ENCODE measurements around the gene ZNF653. TPM values are rescaled to one million over a fixed set of nuclear protein-coding genes. Genes with fewer than 3 reads are reported as not detected.

ZNF653 gene
- total and polyA plus RNA-seq, 9 of the 15 experiments (the other 6 are each of a cell fraction or from before 2014, with no cell fraction given), result 1.6 to 8.0 (median 4.2) TPM; not detected in 2

DNA sequence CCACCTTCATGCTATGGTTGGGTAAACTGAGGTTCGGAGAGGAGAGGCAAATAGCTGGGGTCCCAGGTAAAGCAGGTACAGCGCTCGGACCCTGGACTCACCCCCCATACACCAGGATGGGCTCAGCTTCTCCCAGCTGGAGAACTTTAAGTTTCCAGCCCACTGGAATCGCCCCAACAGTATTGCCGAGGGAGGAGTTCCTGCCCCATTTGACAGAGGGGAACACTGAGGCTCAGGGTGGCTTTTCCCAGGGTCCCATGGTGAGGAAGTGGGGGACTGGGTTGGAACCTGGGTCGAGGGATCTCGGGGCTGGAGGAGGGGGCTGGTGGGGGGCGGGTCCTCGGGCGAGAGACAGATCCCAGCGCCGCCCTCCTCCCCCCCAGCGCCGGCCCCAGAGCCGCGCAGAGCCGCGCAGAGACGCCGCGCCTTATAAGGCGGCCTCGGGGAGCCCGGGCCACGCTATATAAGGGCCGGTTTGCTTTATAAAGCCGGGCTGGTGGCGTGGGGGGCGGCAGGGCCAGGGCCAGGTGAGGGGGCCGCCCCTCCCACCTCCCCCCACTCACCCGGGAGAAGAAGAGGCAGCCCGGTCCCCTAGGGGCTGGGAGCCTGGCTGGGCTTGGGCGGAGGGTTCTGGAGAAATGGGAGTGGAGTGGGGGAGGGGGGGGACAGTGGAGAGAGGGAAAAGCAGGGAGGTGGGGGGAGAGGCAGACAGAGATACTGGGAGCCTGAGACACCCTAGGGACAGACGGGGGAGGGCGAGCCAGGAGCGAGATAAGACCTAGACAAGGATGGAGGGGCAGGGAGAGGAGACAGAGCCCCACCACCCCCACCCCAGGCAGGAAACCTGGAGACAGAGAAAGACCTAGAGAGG is 34.1 kb upstream of the ZNF653 start (continued):
- TF ChIP-seq RBM34 (IDR thresholded peaks at IDR 0.05; ENCODE audit: borderline replicate concordance, insufficient read depth, low read length) (no peak), SMARCE1 (IDR thresholded peaks at IDR 0.05) (peak; percentile 61; the same call in 1 of the 2 replicates), TBP (optimal IDR thresholded peaks at IDR 0.05; ENCODE audit: low read depth, low read length) (peak; percentile 26), RCOR1 (IDR thresholded peaks at IDR 0.05; ENCODE audit: borderline replicate concordance in 1 of 2, low read depth in 2 of 2, low read length in 2 of 2) (peak in 1 of 2 experiments; percentile 68; a peak in 2 of 4 replicates), ELF4 (CRISPR knock-in tag; IDR thresholded peaks at IDR 0.05) (no peak), THAP12 (CRISPR knock-in tag; IDR thresholded peaks at IDR 0.05) (no peak), ZNF384 (IDR thresholded peaks at IDR 0.05; ENCODE audit: low read depth, low read length) (no peak), ZFX (CRISPR knock-in tag; IDR thresholded peaks at IDR 0.05) (peak; percentile 38), TRIM24 (IDR thresholded peaks at IDR 0.05) (0 out of 4 replicates have a peak, but pooled peaks of 1 of the 2 experiments have one; percentile 15), SUPT5H (IDR thresholded peaks at IDR 0.05) (0 out of 2 replicates have a peak, but pooled peaks have one; percentile 26), MTF1 (CRISPR knock-in tag; IDR thresholded peaks at IDR 0.05; ENCODE audit: borderline replicate concordance) (no peak), MYC (IDR thresholded peaks at IDR 0.05; ENCODE audit: low read depth, low read length) (0 out of 2 replicates have a peak, but pooled peaks have one; percentile 5), MYC (CRISPR knock-in tag; IDR thresholded peaks at IDR 0.05; ENCODE audit: borderline replicate concordance, low read depth) (no peak)
- TF ChIP-seq, protein P1, sequence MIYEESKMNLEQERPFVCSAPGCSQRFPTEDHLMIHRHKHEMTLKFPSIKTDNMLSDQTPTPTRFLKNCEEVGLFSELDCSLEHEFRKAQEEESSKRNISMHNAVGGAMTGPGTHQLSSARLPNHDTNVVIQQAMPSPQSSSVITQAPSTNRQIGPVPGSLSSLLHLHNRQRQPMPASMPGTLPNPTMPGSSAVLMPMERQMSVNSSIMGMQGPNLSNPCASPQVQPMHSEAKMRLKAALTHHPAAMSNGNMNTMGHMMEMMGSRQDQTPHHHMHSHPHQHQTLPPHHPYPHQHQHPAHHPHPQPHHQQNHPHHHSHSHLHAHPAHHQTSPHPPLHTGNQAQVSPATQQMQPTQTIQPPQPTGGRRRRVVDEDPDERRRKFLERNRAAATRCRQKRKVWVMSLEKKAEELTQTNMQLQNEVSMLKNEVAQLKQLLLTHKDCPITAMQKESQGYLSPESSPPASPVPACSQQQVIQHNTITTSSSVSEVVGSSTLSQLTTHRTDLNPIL (CRISPR knock-in tag; IDR thresholded peaks at IDR 0.05), result no peak
- TF ChIP-seq, protein P2, sequence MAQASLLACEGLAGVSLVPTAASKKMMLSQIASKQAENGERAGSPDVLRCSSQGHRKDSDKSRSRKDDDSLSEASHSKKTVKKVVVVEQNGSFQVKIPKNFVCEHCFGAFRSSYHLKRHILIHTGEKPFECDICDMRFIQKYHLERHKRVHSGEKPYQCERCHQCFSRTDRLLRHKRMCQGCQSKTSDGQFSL (CRISPR knock-in tag; IDR thresholded peaks at IDR 0.05), result peak; percentile 48; the same call in 1 of the 2 replicates
- TF ChIP-seq, protein P2 (tag; IDR thresholded peaks at IDR 0.05), result no peak; a peak in 1 of 4 replicates

Data from K562 (cell line).